ENCODE measurements around the gene ITCH.

Gene ITCH

GRCh38 chr20:34547844-34548613, 185.0 kb downstream of the ITCH start:
- FAIRE-seq (no peak), DNase-seq (ENCODE audit: insufficient read length) (no peak)
- TF ChIP-seq POLR2A (IDR thresholded peaks at IDR 0.05; ENCODE audit: low read depth, low read length), result no peak
- TF ChIP-seq TAF1 (IDR thresholded peaks at IDR 0.05; ENCODE audit: borderline replicate concordance, low read depth, low read length), result no peak
- no peak for TF ChIP-seq POLR2AphosphoS5 (IDR thresholded peaks at IDR 0.05; ENCODE audit: low read depth, low read length)

GRCh38 chr20:34549291-34549928, 186.3 kb downstream of the ITCH start:
- no peak for DNase-seq (ENCODE audit: insufficient read length)
- no peak for TF ChIP-seq TAF1 (IDR thresholded peaks at IDR 0.05; ENCODE audit: borderline replicate concordance, low read depth, low read length)
- no peak for TF ChIP-seq POLR2AphosphoS5 (IDR thresholded peaks at IDR 0.05; ENCODE audit: low read depth, low read length)
- TF ChIP-seq POLR2A (IDR thresholded peaks at IDR 0.05; ENCODE audit: low read depth, low read length), result no peak
- FAIRE-seq, result no peak

GRCh38 chr20:34549929-34550305, 186.8 kb downstream of the ITCH start:
- DNase-seq (ENCODE audit: insufficient read length), result no peak
- no peak for TF ChIP-seq POLR2A (IDR thresholded peaks at IDR 0.05; ENCODE audit: low read depth, low read length)
- no peak for FAIRE-seq

GRCh38 chr20:34552569-34552968, 189.5 kb downstream of the ITCH start:
- no peak for TF ChIP-seq POLR2AphosphoS5 (IDR thresholded peaks at IDR 0.05; ENCODE audit: low read depth, low read length)
- TF ChIP-seq TAF1 (IDR thresholded peaks at IDR 0.05; ENCODE audit: borderline replicate concordance, low read depth, low read length), result no peak
- no peak for TF ChIP-seq POLR2A (IDR thresholded peaks at IDR 0.05; ENCODE audit: low read depth, low read length)
- no peak for DNase-seq (ENCODE audit: insufficient read length)
- FAIRE-seq, result no peak

- TF ChIP-seq POLR2A (IDR thresholded peaks at IDR 0.05; ENCODE audit: low read depth, low read length) (no peak), TAF1 (IDR thresholded peaks at IDR 0.05; ENCODE audit: borderline replicate concordance, low read depth, low read length) (no peak), POLR2AphosphoS5 (IDR thresholded peaks at IDR 0.05; ENCODE audit: low read depth, low read length) (no peak)
- no peak for FAIRE-seq
- DNase-seq (ENCODE audit: insufficient read length), result no peak
Measured at GRCh38 chr20:34553366-34553867, 190.3 kb downstream of the ITCH start.

- TF ChIP-seq TAF1 (IDR thresholded peaks at IDR 0.05; ENCODE audit: borderline replicate concordance, low read depth, low read length), result no peak
- no peak for TF ChIP-seq POLR2A (IDR thresholded peaks at IDR 0.05; ENCODE audit: low read depth, low read length)
- no peak for TF ChIP-seq POLR2AphosphoS5 (IDR thresholded peaks at IDR 0.05; ENCODE audit: low read depth, low read length)
- DNase-seq (ENCODE audit: insufficient read length) (no peak), FAIRE-seq (no peak)
Measured at GRCh38 chr20:34557936-34558319, 194.9 kb downstream of the ITCH start.

- DNase-seq (ENCODE audit: insufficient read length), result peak; percentile 87
- TF ChIP-seq POLR2A (IDR thresholded peaks at IDR 0.05; ENCODE audit: low read depth, low read length), result no peak
- no peak for TF ChIP-seq TAF1 (IDR thresholded peaks at IDR 0.05; ENCODE audit: borderline replicate concordance, low read depth, low read length)
- no peak for TF ChIP-seq POLR2AphosphoS5 (IDR thresholded peaks at IDR 0.05; ENCODE audit: low read depth, low read length)
- FAIRE-seq, result peak; percentile 94
Measured at GRCh38 chr20:34558320-34559218, 195.5 kb downstream of the ITCH start, which contains the start of gene MAP1LC3A. Gene MAP1LC3A, plus strand, starts transcription at chr20:34558718. Its CDS starts 151 bp downstream, at chr20:34558869.

GRCh38 chr20:34559311-34560140, 196.5 kb downstream of the ITCH start:
- DNase-seq (ENCODE audit: insufficient read length), result no peak
- no peak for FAIRE-seq
- no peak for TF ChIP-seq POLR2AphosphoS5 (IDR thresholded peaks at IDR 0.05; ENCODE audit: low read depth, low read length)
- TF ChIP-seq TAF1 (IDR thresholded peaks at IDR 0.05; ENCODE audit: borderline replicate concordance, low read depth, low read length), result no peak
- no peak for TF ChIP-seq POLR2A (IDR thresholded peaks at IDR 0.05; ENCODE audit: low read depth, low read length)

GRCh38 chr20:34560141-34560523, 197.1 kb downstream of the ITCH start:
- FAIRE-seq (no peak), DNase-seq (ENCODE audit: insufficient read length) (no peak)
- TF ChIP-seq TAF1 (IDR thresholded peaks at IDR 0.05; ENCODE audit: borderline replicate concordance, low read depth, low read length), result no peak

GRCh38 chr20:34560614-34561013, 197.5 kb downstream of the ITCH start:
- no peak for FAIRE-seq
- TF ChIP-seq TAF1 (IDR thresholded peaks at IDR 0.05; ENCODE audit: borderline replicate concordance, low read depth, low read length) (no peak), POLR2AphosphoS5 (IDR thresholded peaks at IDR 0.05; ENCODE audit: low read depth, low read length) (no peak), POLR2A (IDR thresholded peaks at IDR 0.05; ENCODE audit: low read depth, low read length) (no peak)

More at GRCh38 chr20:34560614-34561013, 197.5 kb downstream of the ITCH start:
- DNase-seq (ENCODE audit: insufficient read length), result no peak
